ENCODE data around the gene C9orf152. TPM values are rescaled to one million over a fixed set of nuclear protein-coding genes. Genes with fewer than 3 reads are reported as not detected.

Gene C9orf152
- total RNA-seq, 2 donors from 2014 or later = 72.6 to 80.1 TPM

DNA sequence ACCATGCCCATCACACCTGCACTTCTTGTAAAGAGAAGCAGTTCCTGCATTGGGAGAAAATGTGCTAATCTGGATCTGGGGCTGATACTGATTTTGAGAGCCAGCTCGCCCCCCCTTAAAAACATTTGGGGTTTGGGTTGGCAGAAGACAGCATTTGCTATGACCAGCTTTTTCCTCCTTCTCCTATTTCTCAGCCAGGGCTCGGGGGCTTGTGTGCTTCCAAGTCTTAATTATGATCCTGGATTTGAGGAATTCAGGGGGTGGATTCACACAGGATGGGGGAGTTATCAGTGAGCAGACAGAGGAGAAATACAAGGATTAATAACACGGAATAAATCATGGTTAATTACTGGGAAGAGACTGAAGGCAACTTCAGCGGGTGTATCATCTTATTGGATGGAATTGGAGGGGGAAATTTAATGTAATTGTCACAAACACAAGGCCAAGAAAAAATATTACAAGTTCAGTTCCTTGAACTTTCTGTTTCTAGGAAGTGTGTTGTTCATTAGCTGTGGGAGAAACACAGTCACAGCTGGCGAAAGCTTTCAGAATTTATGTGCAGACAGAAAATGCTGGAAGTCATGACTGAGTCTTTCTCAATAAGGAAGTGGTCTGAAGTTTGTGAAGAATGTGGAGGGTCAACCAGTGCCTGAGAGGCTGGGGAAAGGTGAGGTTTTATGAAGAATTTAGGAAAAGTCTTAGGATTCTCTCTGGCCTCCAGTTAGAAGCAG is 15.3 kb downstream of the C9orf152 start:
- TF ChIP-seq, protein P1, sequence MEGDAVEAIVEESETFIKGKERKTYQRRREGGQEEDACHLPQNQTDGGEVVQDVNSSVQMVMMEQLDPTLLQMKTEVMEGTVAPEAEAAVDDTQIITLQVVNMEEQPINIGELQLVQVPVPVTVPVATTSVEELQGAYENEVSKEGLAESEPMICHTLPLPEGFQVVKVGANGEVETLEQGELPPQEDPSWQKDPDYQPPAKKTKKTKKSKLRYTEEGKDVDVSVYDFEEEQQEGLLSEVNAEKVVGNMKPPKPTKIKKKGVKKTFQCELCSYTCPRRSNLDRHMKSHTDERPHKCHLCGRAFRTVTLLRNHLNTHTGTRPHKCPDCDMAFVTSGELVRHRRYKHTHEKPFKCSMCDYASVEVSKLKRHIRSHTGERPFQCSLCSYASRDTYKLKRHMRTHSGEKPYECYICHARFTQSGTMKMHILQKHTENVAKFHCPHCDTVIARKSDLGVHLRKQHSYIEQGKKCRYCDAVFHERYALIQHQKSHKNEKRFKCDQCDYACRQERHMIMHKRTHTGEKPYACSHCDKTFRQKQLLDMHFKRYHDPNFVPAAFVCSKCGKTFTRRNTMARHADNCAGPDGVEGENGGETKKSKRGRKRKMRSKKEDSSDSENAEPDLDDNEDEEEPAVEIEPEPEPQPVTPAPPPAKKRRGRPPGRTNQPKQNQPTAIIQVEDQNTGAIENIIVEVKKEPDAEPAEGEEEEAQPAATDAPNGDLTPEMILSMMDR (IDR thresholded peaks at IDR 0.05) = no peak
- Histone ChIP-seq H3K4me3 (no peak overlapping the region), H3K27ac (peak overlapping the region; percentile 78), H3K9me3 (no peaks in the 10 kb centered on the region), H3K27me3 (no peaks in the 10 kb centered on the region), H3K36me3 (no peaks in the 10 kb centered on the region), H3K4me1 (peaks cover 16% of the 10 kb centered on the region), H3K9ac (ENCODE audit: low read depth in 2 of 2, low read length in 2 of 2) (peak overlapping the region in 1 of 2 donors; percentile 57)
- intact Hi-C loops (cut with DNase I) = no loop called here
- peak; percentile 35 for DNase-seq

DNA sequence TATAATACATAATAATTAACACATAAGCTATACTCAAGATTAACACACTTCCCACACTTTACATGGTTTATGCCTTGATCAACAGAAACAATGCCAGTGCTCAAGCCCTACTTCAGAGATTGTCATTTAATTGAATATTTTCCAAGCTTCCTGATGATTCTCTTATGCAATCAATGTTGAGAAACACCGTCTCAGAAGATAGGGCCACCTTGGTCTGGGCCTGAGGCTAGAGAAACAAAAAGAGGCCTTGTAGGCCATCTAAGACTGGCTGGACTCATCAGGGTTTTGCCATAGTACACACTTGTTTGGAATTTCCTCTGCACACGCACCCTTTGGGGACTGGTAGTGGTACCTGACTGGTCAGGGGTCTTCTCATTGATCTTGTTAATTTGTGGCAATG is 16.3 kb downstream of the C9orf152 start:
- Histone ChIP-seq H3K9ac (ENCODE audit: low read depth in 2 of 2, low read length in 2 of 2) (no peak overlapping the region), H3K4me1 (peaks cover 11% of the 10 kb centered on the region)
- TF ChIP-seq, protein P1 (IDR thresholded peaks at IDR 0.05) = no peak

DNA sequence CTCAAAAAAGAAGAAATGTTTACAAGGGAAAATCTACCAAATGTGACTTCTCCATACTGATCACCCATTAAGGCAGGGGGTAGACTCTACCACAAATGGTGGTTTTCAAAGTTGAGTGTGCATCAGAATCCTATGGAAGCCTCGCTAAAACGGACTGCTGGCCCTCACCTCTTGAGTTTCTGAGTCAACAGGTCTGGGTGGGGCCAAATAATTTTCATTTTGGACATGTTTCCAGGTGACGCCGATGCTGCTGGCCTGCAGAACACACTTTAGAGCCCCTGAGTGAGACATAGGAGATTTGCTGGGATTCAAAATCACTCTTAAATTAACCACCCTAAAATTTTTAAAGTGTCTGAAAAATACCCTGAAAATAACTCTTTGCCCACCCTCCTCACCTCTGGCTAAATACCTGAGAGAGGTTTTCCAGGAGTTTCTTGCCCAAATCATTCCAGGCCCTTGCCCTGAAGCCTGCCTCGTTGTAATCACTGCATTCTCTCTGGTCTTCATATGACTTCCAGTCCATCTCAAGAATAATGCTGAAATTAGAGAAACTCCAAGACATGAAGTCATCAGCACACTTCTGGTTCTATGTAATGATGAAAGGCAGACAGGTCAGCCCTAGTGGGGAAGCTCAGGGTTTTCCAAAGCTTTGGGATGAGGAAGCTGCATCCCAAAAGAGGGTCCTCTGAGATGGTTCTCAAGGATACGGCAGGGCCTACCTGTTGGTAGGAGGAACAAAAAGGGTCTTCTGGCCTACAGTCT is 18.2 kb downstream of the C9orf152 start:
- Histone ChIP-seq H3K36me3 (no peaks in the 10 kb centered on the region), H3K4me3 (no peak overlapping the region), H3K27me3 (no peaks in the 10 kb centered on the region), H3K27ac (peak overlapping the region; percentile 77), H3K4me1 (peaks cover 9% of the 10 kb centered on the region), H3K9me3 (no peaks in the 10 kb centered on the region), H3K9ac (ENCODE audit: low read depth in 2 of 2, low read length in 2 of 2) (peak overlapping the region in 1 of 2 donors; percentile 22)
- intact Hi-C loops (cut with DNase I) = no loop called here
- TF ChIP-seq, protein P1 (IDR thresholded peaks at IDR 0.05) = no peak
- no peak for DNase-seq

More for the DNA sequence above, 16.3 kb downstream of the C9orf152 start:
- intact Hi-C loops (cut with DNase I) = no loop called here
- no peaks in the 10 kb centered on the region for H3K36me3 ChIP-seq
- no peak for DNase-seq
- H3K9me3 ChIP-seq = no peaks in the 10 kb centered on the region
- no peak overlapping the region for H3K27ac ChIP-seq
- no peak overlapping the region for H3K4me3 ChIP-seq
- no peaks in the 10 kb centered on the region for H3K27me3 ChIP-seq

DNA sequence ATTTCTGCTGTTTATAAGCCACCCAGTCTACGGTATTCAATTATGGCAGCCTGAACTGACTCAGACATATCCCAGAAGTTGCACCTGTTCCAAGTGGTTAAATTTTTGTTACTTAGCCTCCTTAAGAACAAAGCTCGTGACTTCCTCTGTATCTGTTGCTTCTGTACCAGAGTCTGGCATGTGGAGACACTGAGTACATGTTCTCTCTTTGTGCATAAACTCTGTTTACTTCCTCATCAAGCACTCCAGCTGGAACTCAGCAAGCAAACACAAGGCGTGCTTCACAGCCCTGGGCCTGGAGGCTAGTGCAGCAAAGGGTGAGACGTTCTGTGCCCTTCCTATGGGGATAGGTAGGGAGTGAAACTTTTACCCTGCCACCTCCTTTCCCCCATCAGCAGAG is 19.0 kb downstream of the C9orf152 start:
- intact Hi-C loops (cut with DNase I) = no loop called here
- H3K27ac ChIP-seq = peak overlapping the region; percentile 77
- H3K9me3 ChIP-seq = no peaks in the 10 kb centered on the region
- H3K36me3 ChIP-seq = no peaks in the 10 kb centered on the region
- peak; percentile 78 for DNase-seq
- H3K4me1 ChIP-seq = peaks cover 7% of the 10 kb centered on the region
- H3K9ac ChIP-seq (ENCODE audit: low read depth in 2 of 2, low read length in 2 of 2) = peak overlapping the region in 1 of 2 donors; percentile 35
- H3K27me3 ChIP-seq = no peaks in the 10 kb centered on the region
- TF ChIP-seq, protein P1 (IDR thresholded peaks at IDR 0.05) = no peak
- H3K4me3 ChIP-seq = no peak overlapping the region

DNA sequence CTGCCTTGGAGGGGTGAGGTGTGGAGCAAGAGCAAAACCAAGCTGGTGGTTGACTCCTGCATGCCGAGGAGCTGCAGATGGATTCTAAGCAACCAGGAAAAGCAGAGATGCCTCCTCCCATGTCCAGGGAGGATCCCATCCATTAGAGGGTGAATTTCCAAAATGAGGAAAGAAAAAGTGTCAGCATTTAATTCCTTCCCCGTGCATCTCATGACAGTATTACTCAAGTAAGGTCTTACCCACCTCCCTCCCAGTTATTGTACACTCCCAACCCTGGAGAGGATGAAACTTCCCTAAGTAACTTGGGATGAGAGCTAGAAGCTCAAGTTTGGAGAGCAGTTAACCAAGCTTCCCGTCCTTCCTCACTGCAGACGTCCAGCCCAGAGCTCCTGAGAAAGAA is 19.9 kb downstream of the C9orf152 start:
- H3K4me3 ChIP-seq = no peak overlapping the region
- H3K9me3 ChIP-seq = no peaks in the 10 kb centered on the region
- no peaks in the 10 kb centered on the region for H3K36me3 ChIP-seq
- TF ChIP-seq, protein P1 (IDR thresholded peaks at IDR 0.05) = no peak
- intact Hi-C loops (cut with DNase I) = no loop called here
- peaks cover 7% of the 10 kb centered on the region for H3K4me1 ChIP-seq
- H3K27me3 ChIP-seq = no peaks in the 10 kb centered on the region
- H3K9ac ChIP-seq (ENCODE audit: low read depth in 2 of 2, low read length in 2 of 2) = no peak overlapping the region
- peak overlapping the region; percentile 77 for H3K27ac ChIP-seq
- DNase-seq = no peak
